LNCAP (cell line): ENCODE data around the gene FGD4.

ENCODE experiments used
- TF ChIP-seq, protein P1 (sequence below): fragments of 450-650 bp; IDR thresholded peaks from 2 replicates; pipeline ENCODE4 v1.5.1; 2017; ENCODE audit warnings: mild to moderate bottlenecking

The FGD4 gene

DNA sequence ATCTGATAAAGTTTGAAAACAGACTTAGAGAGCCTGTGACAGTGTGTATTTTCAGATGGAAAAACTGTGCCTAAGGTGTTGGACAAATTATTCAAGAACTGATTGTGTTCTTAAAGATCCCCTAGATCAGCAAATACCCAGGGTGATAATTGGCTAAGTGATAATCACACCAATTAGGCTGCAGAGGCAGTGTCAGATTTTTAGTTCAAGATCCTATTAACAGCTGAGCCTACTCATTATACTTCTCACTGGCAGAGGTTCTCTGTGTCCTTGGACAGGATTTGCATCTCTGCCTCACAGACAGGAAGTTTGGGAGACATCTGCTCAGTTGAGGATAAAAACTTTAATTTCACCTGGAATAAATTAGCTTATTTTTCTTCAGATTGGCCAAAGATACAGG lies 4.3 kb upstream of the FGD4 start:
- TF ChIP-seq, protein P1, sequence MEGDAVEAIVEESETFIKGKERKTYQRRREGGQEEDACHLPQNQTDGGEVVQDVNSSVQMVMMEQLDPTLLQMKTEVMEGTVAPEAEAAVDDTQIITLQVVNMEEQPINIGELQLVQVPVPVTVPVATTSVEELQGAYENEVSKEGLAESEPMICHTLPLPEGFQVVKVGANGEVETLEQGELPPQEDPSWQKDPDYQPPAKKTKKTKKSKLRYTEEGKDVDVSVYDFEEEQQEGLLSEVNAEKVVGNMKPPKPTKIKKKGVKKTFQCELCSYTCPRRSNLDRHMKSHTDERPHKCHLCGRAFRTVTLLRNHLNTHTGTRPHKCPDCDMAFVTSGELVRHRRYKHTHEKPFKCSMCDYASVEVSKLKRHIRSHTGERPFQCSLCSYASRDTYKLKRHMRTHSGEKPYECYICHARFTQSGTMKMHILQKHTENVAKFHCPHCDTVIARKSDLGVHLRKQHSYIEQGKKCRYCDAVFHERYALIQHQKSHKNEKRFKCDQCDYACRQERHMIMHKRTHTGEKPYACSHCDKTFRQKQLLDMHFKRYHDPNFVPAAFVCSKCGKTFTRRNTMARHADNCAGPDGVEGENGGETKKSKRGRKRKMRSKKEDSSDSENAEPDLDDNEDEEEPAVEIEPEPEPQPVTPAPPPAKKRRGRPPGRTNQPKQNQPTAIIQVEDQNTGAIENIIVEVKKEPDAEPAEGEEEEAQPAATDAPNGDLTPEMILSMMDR = no peak

DNA sequence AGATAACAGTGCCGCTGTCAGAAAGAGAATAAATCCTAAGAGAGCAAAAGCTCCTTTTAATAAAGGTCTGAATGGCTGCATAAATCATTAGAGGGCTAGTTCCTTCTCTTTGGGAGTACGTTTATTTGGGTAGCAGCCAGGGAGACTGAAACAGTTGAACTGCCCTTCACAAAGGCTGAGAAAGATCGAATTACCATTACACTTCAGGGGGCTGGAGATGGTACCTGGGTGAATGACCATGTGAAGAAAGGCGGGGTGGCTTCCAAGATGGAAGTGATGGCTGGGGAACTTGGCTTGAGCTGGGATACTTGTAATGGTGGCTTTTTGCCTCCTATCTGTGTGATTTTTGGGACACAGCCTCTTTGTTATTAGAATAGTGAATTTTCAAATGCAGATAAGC lies 1.7 kb upstream of the FGD4 start:
- TF ChIP-seq, protein P1 = no peak

DNA sequence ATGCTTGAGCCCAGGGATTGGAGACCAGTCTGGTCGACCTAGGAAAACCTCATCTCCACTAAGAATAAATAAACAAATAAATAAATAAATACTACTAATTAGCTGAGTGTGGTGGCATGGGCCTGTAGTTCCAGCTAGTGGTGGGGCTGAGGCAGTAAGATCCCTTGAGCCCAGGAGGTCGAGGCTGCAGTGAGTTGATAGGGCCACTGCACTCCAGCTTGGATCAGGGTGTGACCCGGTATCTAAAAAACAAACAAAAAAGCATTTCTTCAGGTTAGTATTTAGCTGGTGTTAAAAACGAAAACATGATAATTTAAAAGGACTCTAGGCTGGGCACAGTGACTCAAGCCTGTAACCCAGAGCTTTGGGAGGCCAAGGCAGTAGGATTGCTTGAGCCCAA lies 1.2 kb upstream of the FGD4 start:
- TF ChIP-seq, protein P1 = no peak

DNA sequence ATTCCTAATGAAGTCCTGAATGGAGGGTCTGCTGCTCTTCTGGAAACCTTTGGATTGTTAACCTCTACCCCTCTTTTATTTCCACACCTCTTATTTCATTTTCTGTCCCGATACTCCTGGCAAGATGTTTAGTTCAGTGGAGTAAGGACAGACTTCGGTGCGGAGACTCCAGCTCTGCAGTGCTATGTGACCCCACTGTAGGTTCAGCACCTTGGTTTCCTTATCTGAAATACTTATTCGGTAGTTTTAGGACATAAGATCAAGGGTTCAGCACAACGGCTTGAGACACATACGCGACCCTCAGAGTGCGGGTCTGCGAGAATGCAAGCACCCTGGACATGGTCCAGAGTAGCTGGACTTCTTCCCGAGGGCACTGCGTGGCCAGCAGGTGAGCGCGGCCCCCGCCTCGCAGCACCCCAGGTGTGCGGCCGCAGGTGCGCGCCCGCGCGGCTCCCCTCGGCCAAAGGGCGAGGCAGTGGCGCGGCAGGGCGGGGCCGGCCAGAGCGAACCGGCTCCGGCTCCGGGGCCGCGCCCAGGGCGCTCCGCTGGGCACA lies 465 bp upstream of the FGD4 start:
- TF ChIP-seq, protein P1 = no peak

DNA sequence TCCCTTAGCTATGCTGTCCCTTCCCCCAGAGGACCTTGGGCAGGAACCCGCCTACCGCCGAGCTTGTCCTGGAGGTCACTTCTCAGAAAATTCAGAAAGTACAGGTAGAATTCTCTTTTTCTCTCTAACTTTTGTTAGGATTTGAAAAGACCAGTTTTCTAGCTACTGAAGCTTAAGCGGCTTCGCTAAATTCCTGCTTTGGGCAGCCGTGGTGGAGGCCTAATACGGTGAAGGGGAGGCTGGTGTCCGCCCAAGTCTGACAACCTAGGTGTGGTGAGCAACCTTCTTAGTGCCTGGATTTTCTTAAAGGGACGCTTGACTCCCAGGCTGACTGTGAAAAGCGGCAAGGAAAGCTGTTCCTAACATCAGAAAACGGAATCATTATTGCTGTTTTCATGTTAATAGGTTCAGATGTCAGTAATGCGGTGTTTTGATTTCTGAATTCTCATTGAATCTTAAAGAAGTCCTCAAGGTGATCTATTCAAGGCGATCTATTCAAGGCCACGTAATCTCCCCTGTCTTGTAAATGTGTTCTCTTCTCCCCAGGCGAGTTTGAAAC lies 835 bp downstream of the FGD4 start:
- TF ChIP-seq, protein P1 = no peak

DNA sequence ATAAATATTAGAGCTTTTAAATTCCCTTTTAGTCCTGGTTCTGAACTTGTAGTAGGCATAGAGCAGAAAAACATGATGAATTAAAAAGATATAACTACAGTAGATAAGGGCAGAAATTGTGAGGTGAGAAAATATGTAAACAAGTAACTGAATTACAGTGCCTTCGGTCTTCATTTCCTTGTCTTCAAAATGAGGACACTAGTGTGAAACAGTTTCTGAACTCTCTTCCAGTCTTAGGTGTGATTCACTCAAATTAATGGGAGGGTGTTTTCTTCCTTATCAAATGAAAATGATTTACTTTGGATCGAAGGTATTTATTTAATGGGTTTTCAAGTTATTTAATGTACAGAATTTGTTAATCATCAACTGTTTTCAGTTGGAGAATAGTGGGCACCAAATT lies 1.5 kb downstream of the FGD4 start:
- TF ChIP-seq, protein P1 = no peak

DNA sequence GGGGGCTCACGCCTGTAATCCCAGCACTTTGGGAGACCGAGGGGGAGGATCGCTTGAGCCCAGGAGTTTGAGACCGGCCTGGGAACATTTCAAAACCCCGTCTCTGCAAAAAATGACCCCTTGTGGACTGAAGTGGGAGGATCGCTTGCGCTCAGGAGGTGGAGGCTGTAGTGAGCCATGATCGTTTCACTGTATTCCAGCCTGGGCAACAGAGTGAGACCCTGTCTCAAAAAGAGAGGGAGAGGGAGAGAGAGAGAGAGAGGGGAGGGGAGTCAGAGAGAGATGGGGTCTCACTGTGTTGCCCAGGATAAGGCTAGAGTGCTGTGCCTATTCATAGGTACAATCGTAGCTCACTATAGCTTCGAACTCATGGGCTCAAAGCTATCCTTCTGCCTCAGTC lies 2.8 kb downstream of the FGD4 start:
- TF ChIP-seq, protein P1 = no peak

DNA sequence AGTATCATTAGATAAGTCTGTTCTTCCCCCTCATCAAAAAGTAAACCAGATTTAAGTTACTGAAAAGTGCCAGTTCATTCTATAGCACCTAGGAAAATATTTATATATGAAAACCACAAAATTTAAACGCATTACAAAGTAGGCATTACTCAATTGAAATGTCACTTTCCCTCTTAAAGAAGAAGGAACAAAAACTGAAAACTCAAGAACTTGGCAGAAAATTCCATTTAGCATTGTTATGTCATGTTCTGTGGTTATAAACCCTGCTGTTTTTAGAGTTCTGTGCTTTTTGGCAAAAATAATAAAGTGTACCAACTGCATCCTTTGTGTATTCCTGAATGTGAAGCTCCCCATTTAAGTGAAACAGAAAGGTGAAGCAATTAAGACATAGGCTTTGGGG lies 3.6 kb downstream of the FGD4 start:
- TF ChIP-seq, protein P1 = no peak
